KMS-11 (cell line): ENCODE measurements around the gene NLRP1.

Experiments used
- H2AFZ ChIP-seq: fragments of 200-600 bp; sonication (generic); 2 replicates; pipeline ENCODE4 v1.6.1; 2016; ENCODE audit warnings: antibody characterized with exemption, mixed run types, low read depth
- H3K27ac ChIP-seq: fragments of 200-600 bp; sonication (generic); 2 replicates; pipeline ENCODE4 v1.6.1; 2016; ENCODE audit warnings: mild to moderate bottlenecking, mixed run types
- H3K27me3 ChIP-seq: fragments of 200-600 bp; sonication (generic); 2 replicates; pipeline ENCODE4 v1.6.1; 2017; ENCODE audit warnings: mild to moderate bottlenecking, low read depth, mixed run types, moderate library complexity; ENCODE audit not compliant: insufficient read depth
- H3K36me3 ChIP-seq: fragments of 200-600 bp; sonication (generic); 2 replicates; pipeline ENCODE4 v1.6.1; 2017; ENCODE audit warnings: mild to moderate bottlenecking, mixed run types; ENCODE audit not compliant: insufficient read depth
- H3K4me1 ChIP-seq: fragments of 200-600 bp; sonication (generic); 2 replicates; pipeline ENCODE4 v1.6.1; 2016; ENCODE audit warnings: mild to moderate bottlenecking, low read depth, mixed run types; ENCODE audit not compliant: poor library complexity, severe bottlenecking
- H3K4me2 ChIP-seq: fragments of 200-600 bp; sonication (generic); 2 replicates; pipeline ENCODE4 v1.7.0; 2016; ENCODE audit warnings: mild to moderate bottlenecking, mixed run types
- H3K4me3 ChIP-seq: fragments of 200-600 bp; sonication (generic); IDR thresholded peaks from 2 replicates; pipeline ENCODE4 v1.6.1; 2017; ENCODE audit warnings: low read depth, low read length, mixed read lengths; ENCODE audit not compliant: insufficient read depth
- H3K79me2 ChIP-seq: fragments of 200-600 bp; sonication (generic); 2 replicates; pipeline ENCODE4 v1.6.1; 2016; ENCODE audit warnings: low read depth, mixed run types; ENCODE audit not compliant: insufficient read depth
- H3K9ac ChIP-seq: fragments of 200-600 bp; sonication (generic); 2 replicates; pipeline ENCODE4 v1.6.1; 2016; ENCODE audit warnings: mild to moderate bottlenecking, mixed run types
- H4K20me1 ChIP-seq: fragments of 200-600 bp; sonication (generic); 2 replicates; pipeline ENCODE4 v1.6.1; 2016; ENCODE audit warnings: mild to moderate bottlenecking, mixed run types; ENCODE audit not compliant: insufficient read depth
- TF ChIP-seq, protein P1 (sequence below): fragments of 200-600 bp; sonication (generic); conservative IDR thresholded peaks from 2 replicates; pipeline ENCODE4 v1.6.1; 2017; ENCODE audit warnings: low read depth, mild to moderate bottlenecking, antibody characterized with exemption, low read length, moderate library complexity, mixed read lengths

Gene NLRP1

DNA sequence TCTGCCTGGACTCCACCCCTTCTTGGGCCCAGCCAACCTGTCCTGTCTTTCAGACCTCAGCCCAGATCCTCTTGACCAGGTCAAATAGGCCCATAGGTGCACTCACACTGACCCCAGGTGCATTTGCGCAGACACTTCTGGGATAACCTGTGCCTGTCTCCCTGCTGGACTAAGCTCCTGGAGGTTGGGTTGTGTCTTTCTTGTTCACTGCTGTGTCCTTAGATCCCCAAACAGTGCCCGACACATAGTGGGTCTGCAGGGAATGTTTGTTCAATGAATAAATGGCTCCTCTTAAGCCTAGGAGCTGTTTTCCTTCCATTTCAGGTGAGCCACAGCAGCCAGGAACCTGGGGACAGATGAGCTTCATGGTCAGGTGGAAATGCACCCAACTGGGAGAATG lies 48.9 kb downstream of the NLRP1 start:
- no peaks in the 10 kb centered on the region for H3K36me3 ChIP-seq
- TF ChIP-seq, protein P1, sequence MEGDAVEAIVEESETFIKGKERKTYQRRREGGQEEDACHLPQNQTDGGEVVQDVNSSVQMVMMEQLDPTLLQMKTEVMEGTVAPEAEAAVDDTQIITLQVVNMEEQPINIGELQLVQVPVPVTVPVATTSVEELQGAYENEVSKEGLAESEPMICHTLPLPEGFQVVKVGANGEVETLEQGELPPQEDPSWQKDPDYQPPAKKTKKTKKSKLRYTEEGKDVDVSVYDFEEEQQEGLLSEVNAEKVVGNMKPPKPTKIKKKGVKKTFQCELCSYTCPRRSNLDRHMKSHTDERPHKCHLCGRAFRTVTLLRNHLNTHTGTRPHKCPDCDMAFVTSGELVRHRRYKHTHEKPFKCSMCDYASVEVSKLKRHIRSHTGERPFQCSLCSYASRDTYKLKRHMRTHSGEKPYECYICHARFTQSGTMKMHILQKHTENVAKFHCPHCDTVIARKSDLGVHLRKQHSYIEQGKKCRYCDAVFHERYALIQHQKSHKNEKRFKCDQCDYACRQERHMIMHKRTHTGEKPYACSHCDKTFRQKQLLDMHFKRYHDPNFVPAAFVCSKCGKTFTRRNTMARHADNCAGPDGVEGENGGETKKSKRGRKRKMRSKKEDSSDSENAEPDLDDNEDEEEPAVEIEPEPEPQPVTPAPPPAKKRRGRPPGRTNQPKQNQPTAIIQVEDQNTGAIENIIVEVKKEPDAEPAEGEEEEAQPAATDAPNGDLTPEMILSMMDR = no peak

GRCh38 chr17:5533486-5534315 lies 50.6 kb downstream of the NLRP1 start:
- Histone ChIP-seq H3K4me2 (no peak overlapping the region), H3K36me3 (no peaks in the 10 kb centered on the region), H4K20me1 (no peaks in the 10 kb centered on the region), H3K27ac (no peak overlapping the region), H2AFZ (no peak overlapping the region), H3K79me2 (no peaks in the 10 kb centered on the region), H3K27me3 (no peaks in the 10 kb centered on the region), H3K9ac (no peak overlapping the region), H3K4me1 (no peaks in the 10 kb centered on the region), H3K4me3 (no peak overlapping the region)
- TF ChIP-seq, protein P1 = no peak

More for the DNA sequence above, 48.9 kb downstream of the NLRP1 start:
- Histone ChIP-seq H3K4me2 (no peak overlapping the region), H4K20me1 (no peaks in the 10 kb centered on the region), H2AFZ (no peak overlapping the region), H3K4me3 (no peak overlapping the region), H3K9ac (no peak overlapping the region), H3K27ac (no peak overlapping the region), H3K79me2 (no peaks in the 10 kb centered on the region), H3K4me1 (no peaks in the 10 kb centered on the region), H3K27me3 (no peaks in the 10 kb centered on the region)

DNA sequence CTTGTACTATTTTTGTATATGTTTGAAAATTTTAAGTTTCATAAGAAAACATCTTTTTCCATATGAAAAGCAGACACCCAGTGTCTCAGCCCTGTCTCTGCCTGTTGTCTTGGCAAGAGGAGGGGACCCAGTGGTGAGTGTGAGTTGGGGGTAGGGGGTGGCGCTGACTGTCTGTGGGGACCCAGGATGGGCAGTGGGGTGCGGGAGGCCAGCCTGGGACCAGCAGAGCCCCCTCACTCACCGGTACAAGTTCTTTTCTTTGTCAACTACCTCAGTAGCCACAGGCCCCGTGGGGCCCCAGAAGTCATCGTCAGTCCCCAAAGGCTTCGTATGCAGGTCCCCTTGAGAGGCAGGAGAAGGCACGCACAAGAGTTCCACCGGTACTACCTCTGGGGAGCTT lies 51.7 kb downstream of the NLRP1 start:
- Histone ChIP-seq H3K4me1 (no peaks in the 10 kb centered on the region), H3K27ac (no peak overlapping the region), H3K36me3 (no peaks in the 10 kb centered on the region), H3K79me2 (no peaks in the 10 kb centered on the region), H3K4me3 (no peak overlapping the region), H3K4me2 (no peak overlapping the region), H4K20me1 (no peaks in the 10 kb centered on the region), H3K9ac (no peak overlapping the region), H2AFZ (no peak overlapping the region), H3K27me3 (no peaks in the 10 kb centered on the region)
- TF ChIP-seq, protein P1 = no peak

GRCh38 chr17:5531085-5531418 lies 53.3 kb downstream of the NLRP1 start:
- Histone ChIP-seq H3K9ac (no peak overlapping the region), H3K36me3 (no peaks in the 10 kb centered on the region), H3K27me3 (no peaks in the 10 kb centered on the region), H4K20me1 (no peaks in the 10 kb centered on the region), H3K27ac (no peak overlapping the region), H3K4me2 (no peak overlapping the region), H3K4me1 (no peaks in the 10 kb centered on the region), H3K4me3 (no peak overlapping the region), H2AFZ (no peak overlapping the region), H3K79me2 (no peaks in the 10 kb centered on the region)
- TF ChIP-seq, protein P1 = no peak
